Measurements from ENCODE around the gene ISLR. TPM values are rescaled to one million over a fixed set of nuclear protein-coding genes. Genes with fewer than 3 reads are reported as not detected.

The ISLR gene
- total RNA-seq, 1 donor from 2014 or later = not detected

- CTCF ChIA-PET = no interaction called here
- H3K36me3 Mint-ChIP-seq (ENCODE audit: low read depth) = no peaks in the 10 kb centered on the region
- H3K27ac Mint-ChIP-seq = no peak overlapping the region
- no peak for ATAC-seq (ENCODE audit: low read depth)
- POLR2A ChIA-PET = no interaction called here
- no peaks in the 10 kb centered on the region for H3K4me1 Mint-ChIP-seq
- intact Hi-C loops (cut with micrococcal nuclease) = no loop called here
- no peak for DNase-seq
- peaks cover 9% of the 10 kb centered on the region for H3K27me3 Mint-ChIP-seq
- H3K9me3 Mint-ChIP-seq = no peaks in the 10 kb centered on the region
- TF ChIP-seq, protein P1, sequence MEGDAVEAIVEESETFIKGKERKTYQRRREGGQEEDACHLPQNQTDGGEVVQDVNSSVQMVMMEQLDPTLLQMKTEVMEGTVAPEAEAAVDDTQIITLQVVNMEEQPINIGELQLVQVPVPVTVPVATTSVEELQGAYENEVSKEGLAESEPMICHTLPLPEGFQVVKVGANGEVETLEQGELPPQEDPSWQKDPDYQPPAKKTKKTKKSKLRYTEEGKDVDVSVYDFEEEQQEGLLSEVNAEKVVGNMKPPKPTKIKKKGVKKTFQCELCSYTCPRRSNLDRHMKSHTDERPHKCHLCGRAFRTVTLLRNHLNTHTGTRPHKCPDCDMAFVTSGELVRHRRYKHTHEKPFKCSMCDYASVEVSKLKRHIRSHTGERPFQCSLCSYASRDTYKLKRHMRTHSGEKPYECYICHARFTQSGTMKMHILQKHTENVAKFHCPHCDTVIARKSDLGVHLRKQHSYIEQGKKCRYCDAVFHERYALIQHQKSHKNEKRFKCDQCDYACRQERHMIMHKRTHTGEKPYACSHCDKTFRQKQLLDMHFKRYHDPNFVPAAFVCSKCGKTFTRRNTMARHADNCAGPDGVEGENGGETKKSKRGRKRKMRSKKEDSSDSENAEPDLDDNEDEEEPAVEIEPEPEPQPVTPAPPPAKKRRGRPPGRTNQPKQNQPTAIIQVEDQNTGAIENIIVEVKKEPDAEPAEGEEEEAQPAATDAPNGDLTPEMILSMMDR (IDR thresholded peaks at IDR 0.05) = no peak
- H3K4me3 Mint-ChIP-seq = no peak overlapping the region
These were observed 8.6 kb downstream of the ISLR start for GRCh38 chr15:74182131-74182530.

DNA sequence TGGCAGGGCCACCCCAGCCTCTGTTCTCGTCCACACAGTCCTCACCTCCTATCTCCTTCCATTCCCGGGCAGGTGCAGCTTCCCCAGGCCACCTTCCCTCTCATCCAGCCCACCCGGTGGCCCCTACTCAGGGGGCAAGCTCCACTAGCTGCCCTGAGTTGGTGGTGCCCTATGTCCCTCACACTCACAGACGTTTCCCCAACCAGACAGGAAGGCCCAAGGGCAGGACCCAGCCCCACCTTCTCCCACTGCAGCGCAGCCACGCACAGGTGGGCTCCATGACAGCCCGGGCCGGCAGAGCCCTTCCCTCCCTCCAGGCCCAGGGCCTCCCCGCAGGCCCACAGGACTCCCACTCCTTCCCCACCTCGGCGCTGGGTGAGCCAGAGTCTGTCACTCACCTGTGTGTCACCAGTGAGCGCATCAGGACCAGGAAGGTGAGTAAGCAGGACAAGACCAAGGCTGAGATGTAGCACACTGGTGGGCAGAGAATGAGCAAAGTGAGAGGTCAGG is 11.1 kb downstream of the ISLR start:
- no peak for ATAC-seq (ENCODE audit: low read depth)
- Mint-ChIP-seq H3K4me1 (no peaks in the 10 kb centered on the region), H3K27me3 (no peaks in the 10 kb centered on the region), H3K9me3 (no peaks in the 10 kb centered on the region), H3K4me3 (no peak overlapping the region), H3K27ac (no peak overlapping the region), H3K36me3 (ENCODE audit: low read depth) (no peaks in the 10 kb centered on the region)
- intact Hi-C loops (cut with micrococcal nuclease) = no loop called here
- ChIA-PET CTCF (no interaction called here), POLR2A (no interaction called here)
- DNase-seq = no peak
- TF ChIP-seq, protein P1 (IDR thresholded peaks at IDR 0.05) = no peak

GRCh38 chr15:74185710-74186348 is 12.3 kb downstream of the ISLR start:
- ChIA-PET POLR2A (no interaction called here), CTCF (interaction anchor here (0.9 kb wide), 1 partner anchor 18 kb away, joined by 3 read pairs; no protein-coding TSS in a partner anchor)
- Mint-ChIP-seq H3K9me3 (no peaks in the 10 kb centered on the region), H3K27ac (no peak overlapping the region), H3K36me3 (ENCODE audit: low read depth) (no peaks in the 10 kb centered on the region), H3K27me3 (no peaks in the 10 kb centered on the region), H3K4me3 (no peak overlapping the region), H3K4me1 (no peaks in the 10 kb centered on the region)
- TF ChIP-seq, protein P1 (IDR thresholded peaks at IDR 0.05) = no peak
- DNase-seq = no peak
- intact Hi-C loops (cut with micrococcal nuclease) = no loop called here
- no peak for ATAC-seq (ENCODE audit: low read depth)

DNA sequence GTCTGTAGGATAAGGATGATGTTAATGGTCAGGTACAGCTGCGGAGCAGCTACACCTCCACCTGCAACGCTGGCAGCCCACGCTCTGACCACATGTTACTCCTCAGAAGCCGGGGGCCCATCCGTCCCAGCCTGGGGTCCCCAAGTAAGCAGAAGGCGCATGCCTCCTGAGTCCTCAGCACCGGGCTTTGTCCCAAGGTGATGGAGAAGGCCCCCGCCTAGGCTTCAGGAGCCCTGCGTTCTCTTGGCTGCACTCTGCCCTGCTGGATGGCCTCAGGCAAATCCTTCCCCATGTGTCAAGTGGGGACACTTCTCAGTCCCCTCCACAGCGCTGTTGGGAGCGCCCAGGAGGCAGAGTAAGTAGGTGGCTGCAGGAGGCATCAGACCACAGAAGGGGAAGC is 14.7 kb downstream of the ISLR start:
- ATAC-seq (ENCODE audit: low read depth) = no peak

GRCh38 chr15:74191798-74192197 is 18.3 kb downstream of the ISLR start:
- no peaks in the 10 kb centered on the region for H3K36me3 Mint-ChIP-seq (ENCODE audit: low read depth)
- intact Hi-C loops (cut with micrococcal nuclease) = no loop called here
- TF ChIP-seq, protein P1 (IDR thresholded peaks at IDR 0.05) = no peak
- H3K4me1 Mint-ChIP-seq = no peaks in the 10 kb centered on the region
- no peaks in the 10 kb centered on the region for H3K9me3 Mint-ChIP-seq
- CTCF ChIA-PET = no interaction called here
- H3K27ac Mint-ChIP-seq = no peak overlapping the region
- POLR2A ChIA-PET = no interaction called here
- no peak for DNase-seq
- no peak overlapping the region for H3K4me3 Mint-ChIP-seq
- no peak for ATAC-seq (ENCODE audit: low read depth)
- H3K27me3 Mint-ChIP-seq = peaks cover 4% of the 10 kb centered on the region

More for the DNA sequence above, 14.7 kb downstream of the ISLR start:
- ChIA-PET POLR2A (no interaction called here), CTCF (no interaction called here)
- Mint-ChIP-seq H3K36me3 (ENCODE audit: low read depth) (no peaks in the 10 kb centered on the region), H3K4me3 (no peak overlapping the region), H3K27me3 (no peaks in the 10 kb centered on the region), H3K27ac (no peak overlapping the region), H3K4me1 (no peaks in the 10 kb centered on the region), H3K9me3 (no peaks in the 10 kb centered on the region)
- intact Hi-C loops (cut with micrococcal nuclease) = no loop called here
- TF ChIP-seq, protein P1 (IDR thresholded peaks at IDR 0.05) = no peak
- no peak for DNase-seq
